A673 (cell line): ENCODE results near the gene IFT57. TPM values are rescaled to one million over a fixed set of nuclear protein-coding genes. Genes with fewer than 3 reads are reported as not detected.
A peak's percentile ranks its signal among the peaks of the same experiment; 100 is the strongest.

Experiments
- BruUV-seq: library from RNA; stranded (reverse); fragments of 400-500 nt; replicated peaks from 2 replicates; lab custom pipeline; 2021; lab: Mats Ljungman, UMichigan
- CTCF ChIA-PET: fragments of 300-600 bp; sonication (Branson Sonifier 250); formaldehyde crosslinking; loops from one replicate; lab custom pipeline; 2022; ENCODE audit warnings: antibody characterized with exemption; lab: Charles Lee
- POLR2A ChIA-PET: fragments of 300-600 bp; sonication (Branson Sonifier 250); formaldehyde crosslinking; loops from one replicate; lab custom pipeline; 2022; ENCODE audit warnings: antibody characterized with exemption; ENCODE audit not compliant: low non-redundant PET; lab: Charles Lee
- DNase-seq: peaks from one replicate; pipeline ENCODE4 v3.0.0-alpha.2; 2015; ENCODE audit warnings: low spot score
- H3K27ac ChIP-seq: fragments of 200-600 bp; sonication (generic); 2 replicates; pipeline ENCODE4 v1.5.1; 2016; ENCODE audit warnings: mixed run types, low read depth, mild to moderate bottlenecking, mixed read lengths, antibody characterized with exemption, low read length; ENCODE audit not compliant: poor library complexity, severe bottlenecking
- H3K27me3 ChIP-seq: fragments of 200-600 bp; sonication (generic); replicated peaks from 2 replicates; pipeline ENCODE4 v1.6.1; 2017; ENCODE audit warnings: mixed run types, low read depth, mild to moderate bottlenecking, mixed read lengths, antibody characterized with exemption, low read length; ENCODE audit not compliant: insufficient read depth, poor library complexity
- H3K36me3 ChIP-seq: fragments of 200-600 bp; sonication (generic); 2 replicates; pipeline ENCODE4 v1.6.1; 2016; ENCODE audit warnings: mixed run types, mild to moderate bottlenecking, mixed read lengths, antibody characterized with exemption, low read length; ENCODE audit not compliant: insufficient read depth, poor library complexity, severe bottlenecking
- H3K4me1 ChIP-seq: fragments of 200-600 bp; sonication (generic); 2 replicates; pipeline ENCODE4 v1.6.1; 2017; ENCODE audit warnings: mixed run types, mild to moderate bottlenecking, mixed read lengths, antibody characterized with exemption, low read length; ENCODE audit not compliant: insufficient read depth, poor library complexity, severe bottlenecking
- H3K4me3 ChIP-seq: fragments of 200-600 bp; sonication (generic); 2 replicates; pipeline ENCODE4 v1.5.1; 2016; ENCODE audit warnings: low read depth, mixed run types, mild to moderate bottlenecking, mixed read lengths, low read length; ENCODE audit not compliant: poor library complexity, severe bottlenecking
- H3K9me3 ChIP-seq: fragments of 200-600 bp; sonication (generic); 2 replicates; pipeline ENCODE4 v1.6.1; 2016; ENCODE audit warnings: mixed run types, low read depth, mild to moderate bottlenecking, mixed read lengths, antibody characterized with exemption, low read length; ENCODE audit not compliant: poor library complexity, severe bottlenecking
- EZH2 ChIP-seq: fragments of 200-600 bp; sonication (generic); IDR thresholded peaks from 2 replicates; pipeline ENCODE4 v1.6.1; 2017; ENCODE audit warnings: borderline replicate concordance, low read depth, mild to moderate bottlenecking, mixed read lengths, antibody characterized with exemption, low read length; ENCODE audit not compliant: poor library complexity, severe bottlenecking
- intact Hi-C: fragments of 100-400 bp; cut with micrococcal nuclease; formaldehyde crosslinking; loops from one replicate; pipeline ENCODE4 v1.10.0; 2022; ENCODE audit not compliant: unreplicated experiment
- total RNA-seq: library from RNA; stranded (reverse); gene quantifications from 2 replicates; pipeline ENCODE4 v1.2.3, GENCODE V29; 2021
- TF ChIP-seq, protein P1 (sequence below): fragments of 300-800, 200-600 bp; sonication (generic); conservative IDR thresholded peaks from 2 replicates; pipeline ENCODE4 v1.5.1; 2017; ENCODE audit warnings: low read depth, mild to moderate bottlenecking, antibody characterized with exemption, low read length, moderate library complexity, mixed read lengths

Gene IFT57
- total RNA-seq, 1 experiment from 2014 or later, result 40.9 TPM

DNA sequence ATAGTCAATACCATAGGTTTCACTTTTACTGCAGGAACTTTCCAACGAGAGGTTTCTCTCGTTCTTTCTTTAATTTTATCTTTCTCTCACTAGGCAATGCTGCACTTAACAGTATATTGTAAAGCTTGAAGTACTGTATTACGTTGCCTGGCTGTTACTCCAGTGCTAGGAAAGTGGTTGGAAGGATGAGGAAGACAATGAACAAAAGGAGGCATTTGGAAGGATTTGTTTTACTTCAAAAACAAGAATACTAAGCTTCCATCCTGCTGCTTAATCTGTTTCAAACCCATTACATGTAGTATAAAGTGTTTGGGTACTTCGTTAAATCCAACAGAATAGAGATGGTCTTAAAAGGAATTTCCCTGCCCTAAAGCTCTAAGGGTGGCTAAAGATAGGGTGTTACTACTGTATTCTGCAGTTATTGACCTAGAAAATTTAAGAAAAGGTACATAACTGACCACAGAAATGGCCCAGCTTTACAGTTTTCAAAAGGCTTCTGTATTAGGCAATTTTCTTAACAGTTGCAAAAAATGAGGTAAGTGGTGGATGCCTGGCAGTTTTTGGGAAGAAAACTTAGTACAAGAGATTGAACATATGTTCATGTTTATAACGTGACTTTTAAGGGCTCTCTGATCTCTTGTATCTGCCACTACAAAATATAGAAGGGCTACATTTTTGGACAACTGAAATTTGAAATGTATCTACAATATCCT lies 785 bp upstream of the IFT57 start:
- peak; percentile 21 for DNase-seq
- H3K27ac ChIP-seq, result peak overlapping the region; percentile 65
- CTCF ChIA-PET, result interaction anchor here (1.1 kb wide), 1 partner anchor 254 kb away, joined by 3 read pairs; no protein-coding TSS in a partner anchor

DNA sequence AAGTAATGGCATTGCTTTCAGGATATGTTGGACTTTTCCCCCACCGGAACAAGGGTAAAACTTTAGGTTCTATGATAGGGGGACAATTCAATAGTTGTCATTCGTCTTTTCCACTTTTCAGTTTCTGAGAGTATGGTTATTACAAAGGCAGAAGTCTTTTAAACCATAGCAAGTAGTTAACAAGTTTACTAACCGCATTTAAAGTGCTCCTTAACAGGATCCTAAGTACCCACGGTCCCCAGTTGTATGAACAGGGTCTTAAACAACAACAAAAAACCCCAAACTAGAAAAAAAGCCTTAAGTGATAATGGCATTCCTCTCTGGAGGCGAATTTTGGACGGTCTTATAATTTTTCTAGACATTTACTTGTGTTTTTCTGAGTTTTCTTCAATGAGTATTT lies 831 bp downstream of the IFT57 start:
- Histone ChIP-seq H3K27me3 (no peaks in the 10 kb centered on the region), H3K9me3 (no peaks in the 10 kb centered on the region), H3K36me3 (no peaks in the 10 kb centered on the region), H3K4me3 (peak overlapping the region; percentile 55), H3K4me1 (peaks cover 21% of the 10 kb centered on the region), H3K27ac (peak overlapping the region; percentile 1)
- DNase-seq, result peak; percentile 5
- POLR2A ChIA-PET, result no interaction called here
- no TSS peak for BruUV-seq
- no peak for TF ChIP-seq EZH2
- TF ChIP-seq, protein P1, sequence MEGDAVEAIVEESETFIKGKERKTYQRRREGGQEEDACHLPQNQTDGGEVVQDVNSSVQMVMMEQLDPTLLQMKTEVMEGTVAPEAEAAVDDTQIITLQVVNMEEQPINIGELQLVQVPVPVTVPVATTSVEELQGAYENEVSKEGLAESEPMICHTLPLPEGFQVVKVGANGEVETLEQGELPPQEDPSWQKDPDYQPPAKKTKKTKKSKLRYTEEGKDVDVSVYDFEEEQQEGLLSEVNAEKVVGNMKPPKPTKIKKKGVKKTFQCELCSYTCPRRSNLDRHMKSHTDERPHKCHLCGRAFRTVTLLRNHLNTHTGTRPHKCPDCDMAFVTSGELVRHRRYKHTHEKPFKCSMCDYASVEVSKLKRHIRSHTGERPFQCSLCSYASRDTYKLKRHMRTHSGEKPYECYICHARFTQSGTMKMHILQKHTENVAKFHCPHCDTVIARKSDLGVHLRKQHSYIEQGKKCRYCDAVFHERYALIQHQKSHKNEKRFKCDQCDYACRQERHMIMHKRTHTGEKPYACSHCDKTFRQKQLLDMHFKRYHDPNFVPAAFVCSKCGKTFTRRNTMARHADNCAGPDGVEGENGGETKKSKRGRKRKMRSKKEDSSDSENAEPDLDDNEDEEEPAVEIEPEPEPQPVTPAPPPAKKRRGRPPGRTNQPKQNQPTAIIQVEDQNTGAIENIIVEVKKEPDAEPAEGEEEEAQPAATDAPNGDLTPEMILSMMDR, result no peak
- intact Hi-C loops, result no loop called here
- CTCF ChIA-PET, result no interaction called here

More for the DNA sequence above, 785 bp upstream of the IFT57 start:
- H3K9me3 ChIP-seq, result no peaks in the 10 kb centered on the region
- peak overlapping the region; percentile 55 for H3K4me3 ChIP-seq
- POLR2A ChIA-PET, result no interaction called here
- intact Hi-C loops, result no loop called here
- H3K4me1 ChIP-seq, result peaks cover 21% of the 10 kb centered on the region
- TF ChIP-seq, protein P1, result no peak
- TF ChIP-seq EZH2, result no peak
- H3K36me3 ChIP-seq, result no peaks in the 10 kb centered on the region
- H3K27me3 ChIP-seq, result no peaks in the 10 kb centered on the region
- TSS peak; percentile 86 for BruUV-seq

DNA sequence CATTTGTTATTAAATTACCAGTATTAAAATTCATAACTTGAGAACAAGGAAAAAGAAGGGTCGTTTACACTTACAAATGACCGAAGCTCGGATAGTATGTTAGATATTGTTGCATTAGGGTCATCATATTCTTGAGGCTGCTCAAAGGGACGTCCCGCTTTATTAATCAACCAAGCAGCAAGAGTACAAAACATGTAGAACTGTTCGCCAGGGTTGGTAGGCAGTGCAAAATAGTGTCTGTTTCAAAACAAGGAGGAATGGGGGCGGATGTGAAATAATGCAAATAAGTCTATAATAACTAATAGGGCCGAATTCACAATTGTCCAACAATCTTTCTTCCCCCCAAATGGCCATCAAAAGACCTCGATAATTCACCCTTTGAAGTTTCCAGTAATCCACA lies 2.9 kb downstream of the IFT57 start:
- TF ChIP-seq, protein P1, result no peak
- no peak for TF ChIP-seq EZH2
- no peak overlapping the region for H3K27ac ChIP-seq
- intact Hi-C loops, result no loop called here
- POLR2A ChIA-PET, result no interaction called here
- no peak for DNase-seq
- CTCF ChIA-PET, result no interaction called here
- no peak overlapping the region for H3K4me3 ChIP-seq
- no peaks in the 10 kb centered on the region for H3K36me3 ChIP-seq
- no peaks in the 10 kb centered on the region for H3K9me3 ChIP-seq
- no TSS peak for BruUV-seq
- no peaks in the 10 kb centered on the region for H3K27me3 ChIP-seq
- H3K4me1 ChIP-seq, result peaks cover 17% of the 10 kb centered on the region
